CD4-positive, alpha-beta T cell treated with Interleukin-12 subunit alpha and Interleukin-12 subunit beta, for 1 hour (primary cell): ENCODE data around the gene GBX1.
A peak's percentile ranks its signal among the peaks of the same experiment; 100 is the strongest.

Experiments
- DNase-seq: peaks from one replicate; pipeline ENCODE4 v3.0.0-alpha.2; 2020

The GBX1 gene

GRCh38 chr7:151167197-151167961, at the start of gene GBX1:
Gene GBX1, minus strand, starts transcription at chr7:151167694. Its CDS starts 146 bp downstream, at chr7:151167548.
- DNase-seq = peak; percentile 20

GRCh38 chr7:151215396-151215795, 47.9 kb upstream of the GBX1 start:
- DNase-seq = no peak

- DNase-seq = no peak
Measured at GRCh38 chr7:151213826-151214225, 46.3 kb upstream of the GBX1 start.

- no peak for DNase-seq
Measured at GRCh38 chr7:151212626-151213025, 45.1 kb upstream of the GBX1 start.

GRCh38 chr7:151211155-151211772, 43.8 kb upstream of the GBX1 start:
- DNase-seq = no peak

GRCh38 chr7:151210087-151210854, 42.8 kb upstream of the GBX1 start, which contains the start of gene H2BK1:
Gene H2BK1, minus strand, starts transcription at chr7:151210488. Its CDS starts 170 bp downstream, at chr7:151210318.
- no peak for DNase-seq

- DNase-seq = no peak
Measured at GRCh38 chr7:151209588-151209987, 42.1 kb upstream of the GBX1 start.

GRCh38 chr7:151208253-151208862, 40.9 kb upstream of the GBX1 start:
- DNase-seq = no peak

GRCh38 chr7:151207804-151208203, 40.3 kb upstream of the GBX1 start:
- no peak for DNase-seq

- no peak for DNase-seq
Measured at GRCh38 chr7:151207315-151207714, 39.8 kb upstream of the GBX1 start.

GRCh38 chr7:151206914-151207313, 39.4 kb upstream of the GBX1 start:
- DNase-seq = peak; percentile 68

- no peak for DNase-seq
Measured at GRCh38 chr7:151205730-151206129, 38.2 kb upstream of the GBX1 start.

GRCh38 chr7:151204383-151205032, 37.0 kb upstream of the GBX1 start:
- DNase-seq = peak; percentile 9

GRCh38 chr7:151202836-151203235, 35.3 kb upstream of the GBX1 start:
- DNase-seq = no peak

GRCh38 chr7:151201751-151202150, 34.3 kb upstream of the GBX1 start:
- no peak for DNase-seq

GRCh38 chr7:151201344-151201743, 33.9 kb upstream of the GBX1 start:
- DNase-seq = no peak

- no peak for DNase-seq
Measured at GRCh38 chr7:151198945-151199848, 31.7 kb upstream of the GBX1 start.

GRCh38 chr7:151197932-151198331, 30.4 kb upstream of the GBX1 start:
- DNase-seq = no peak

- DNase-seq = no peak
Measured at GRCh38 chr7:151195616-151196450, 28.3 kb upstream of the GBX1 start.

- DNase-seq = peak; percentile 6
Measured at GRCh38 chr7:151194188-151194587, 26.7 kb upstream of the GBX1 start.
